AG10803 (cell line): ENCODE results near the gene ADD3.
A peak's percentile ranks its signal among the peaks of the same experiment; 100 is the strongest.

ENCODE experiments used
- DNase-seq: peaks from one replicate; pipeline ENCODE4 v3.0.0; 2010; ENCODE audit warnings: low read depth
- H3K4me3 ChIP-seq: 2 replicates; pipeline ENCODE4 v1.5.1; 2011; ENCODE audit warnings: mild to moderate bottlenecking, low read length, control low read depth
- CTCF ChIP-seq: conservative IDR thresholded peaks from 2 replicates; pipeline ENCODE4 v1.5.1; 2011; ENCODE audit warnings: mild to moderate bottlenecking, low read length, control low read depth, inconsistent platforms

The ADD3 gene

GRCh38 chr10:110005719-110006118 lies 2.1 kb upstream of the ADD3 start:
- H3K4me3 ChIP-seq = peak overlapping the region; percentile 86
- DNase-seq = peak; percentile 88

GRCh38 chr10:110006358-110007160 lies 1.2 kb upstream of the ADD3 start:
- no peak for TF ChIP-seq CTCF
- peak overlapping the region; percentile 86 for H3K4me3 ChIP-seq
- peak; percentile 80 for DNase-seq

More at GRCh38 chr10:110005719-110006118, 2.1 kb upstream of the ADD3 start:
- TF ChIP-seq CTCF = no peak

GRCh38 chr10:110007161-110007700 lies 553 bp upstream of the ADD3 start:
- DNase-seq = peak; percentile 30
- no peak for TF ChIP-seq CTCF
- peak overlapping the region; percentile 86 for H3K4me3 ChIP-seq

- DNase-seq = no peak
- peak overlapping the region; percentile 86 for H3K4me3 ChIP-seq
- TF ChIP-seq CTCF = no peak
These were observed 945 bp downstream of the ADD3 start for GRCh38 chr10:110008518-110009339.

GRCh38 chr10:110009736-110010475 lies 2.1 kb downstream of the ADD3 start:
- H3K4me3 ChIP-seq = peak overlapping the region; percentile 86
- DNase-seq = no peak
- TF ChIP-seq CTCF = no peak

GRCh38 chr10:110010486-110011378 lies 2.9 kb downstream of the ADD3 start:
- TF ChIP-seq CTCF = no peak
- DNase-seq = no peak
- no peak overlapping the region for H3K4me3 ChIP-seq
